Measurements from ENCODE around the gene JUP.

DNA sequence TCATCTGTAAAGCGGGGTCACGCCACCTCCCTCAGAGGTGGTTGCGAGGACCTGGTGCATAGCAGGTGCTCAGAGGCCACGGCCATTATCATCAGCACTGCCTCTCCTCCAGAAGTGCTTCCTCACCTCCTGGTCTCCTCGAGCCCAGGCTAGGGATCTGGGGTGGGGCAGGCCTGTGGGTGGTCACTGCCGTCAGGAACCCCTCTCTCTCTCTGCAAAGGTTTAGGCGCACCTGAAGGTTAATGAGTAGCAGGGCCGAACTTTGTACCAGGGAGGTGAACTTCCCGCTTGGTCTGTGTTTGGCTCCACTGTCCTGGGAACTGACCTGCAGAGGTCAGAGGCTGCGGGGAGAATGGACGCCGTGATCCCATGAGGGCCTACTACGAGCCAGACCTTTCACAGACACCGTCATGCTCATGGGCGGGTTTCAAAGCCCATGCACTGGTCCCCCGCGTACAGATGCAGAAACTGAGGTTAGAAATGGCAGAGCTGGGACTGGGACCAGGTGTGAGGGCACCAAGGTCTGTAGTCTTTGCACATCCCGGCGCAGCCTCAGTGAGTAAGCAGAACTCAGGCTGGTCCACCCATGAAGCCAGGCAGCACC, 13.8 kb downstream of the JUP start:
- TF ChIP-seq, protein P1, sequence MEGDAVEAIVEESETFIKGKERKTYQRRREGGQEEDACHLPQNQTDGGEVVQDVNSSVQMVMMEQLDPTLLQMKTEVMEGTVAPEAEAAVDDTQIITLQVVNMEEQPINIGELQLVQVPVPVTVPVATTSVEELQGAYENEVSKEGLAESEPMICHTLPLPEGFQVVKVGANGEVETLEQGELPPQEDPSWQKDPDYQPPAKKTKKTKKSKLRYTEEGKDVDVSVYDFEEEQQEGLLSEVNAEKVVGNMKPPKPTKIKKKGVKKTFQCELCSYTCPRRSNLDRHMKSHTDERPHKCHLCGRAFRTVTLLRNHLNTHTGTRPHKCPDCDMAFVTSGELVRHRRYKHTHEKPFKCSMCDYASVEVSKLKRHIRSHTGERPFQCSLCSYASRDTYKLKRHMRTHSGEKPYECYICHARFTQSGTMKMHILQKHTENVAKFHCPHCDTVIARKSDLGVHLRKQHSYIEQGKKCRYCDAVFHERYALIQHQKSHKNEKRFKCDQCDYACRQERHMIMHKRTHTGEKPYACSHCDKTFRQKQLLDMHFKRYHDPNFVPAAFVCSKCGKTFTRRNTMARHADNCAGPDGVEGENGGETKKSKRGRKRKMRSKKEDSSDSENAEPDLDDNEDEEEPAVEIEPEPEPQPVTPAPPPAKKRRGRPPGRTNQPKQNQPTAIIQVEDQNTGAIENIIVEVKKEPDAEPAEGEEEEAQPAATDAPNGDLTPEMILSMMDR (IDR thresholded peaks at IDR 0.05): no peak
- TF ChIP-seq POLR2A (IDR thresholded peaks at IDR 0.05): no peak
- TF ChIP-seq EP300 (IDR thresholded peaks at IDR 0.05): no peak
